NCI-H2196 (cell line): Measurements from ENCODE around the gene UNC13A.

Experiments
- DNase-seq: peaks from one replicate; lab custom pipeline; 2025; ENCODE audit not compliant: unreplicated experiment; lab: John Stamatoyannopoulos, UW

Gene UNC13A

DNA sequence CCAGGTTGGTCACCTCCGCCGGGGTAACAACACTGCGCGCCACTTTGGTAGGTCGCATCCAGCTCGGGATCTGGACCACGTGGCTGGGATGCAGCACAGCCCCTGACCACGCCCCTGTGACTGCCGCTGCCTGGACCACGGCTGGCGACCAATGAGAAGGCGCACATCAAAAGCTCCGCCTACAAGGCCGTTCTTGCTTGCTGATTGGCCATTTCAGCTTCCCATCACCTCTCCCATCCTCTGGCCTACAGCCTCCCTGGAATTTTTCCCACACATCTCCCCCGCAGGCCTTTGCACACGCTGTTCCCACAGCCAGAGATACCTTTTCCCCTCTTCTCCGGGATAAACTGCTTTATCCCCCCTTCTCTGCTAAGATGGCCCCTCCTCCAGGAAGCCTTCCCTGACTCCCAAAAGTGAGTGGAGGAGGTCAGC lies 18.6 kb upstream of the UNC13A start:
- no peak for DNase-seq

DNA sequence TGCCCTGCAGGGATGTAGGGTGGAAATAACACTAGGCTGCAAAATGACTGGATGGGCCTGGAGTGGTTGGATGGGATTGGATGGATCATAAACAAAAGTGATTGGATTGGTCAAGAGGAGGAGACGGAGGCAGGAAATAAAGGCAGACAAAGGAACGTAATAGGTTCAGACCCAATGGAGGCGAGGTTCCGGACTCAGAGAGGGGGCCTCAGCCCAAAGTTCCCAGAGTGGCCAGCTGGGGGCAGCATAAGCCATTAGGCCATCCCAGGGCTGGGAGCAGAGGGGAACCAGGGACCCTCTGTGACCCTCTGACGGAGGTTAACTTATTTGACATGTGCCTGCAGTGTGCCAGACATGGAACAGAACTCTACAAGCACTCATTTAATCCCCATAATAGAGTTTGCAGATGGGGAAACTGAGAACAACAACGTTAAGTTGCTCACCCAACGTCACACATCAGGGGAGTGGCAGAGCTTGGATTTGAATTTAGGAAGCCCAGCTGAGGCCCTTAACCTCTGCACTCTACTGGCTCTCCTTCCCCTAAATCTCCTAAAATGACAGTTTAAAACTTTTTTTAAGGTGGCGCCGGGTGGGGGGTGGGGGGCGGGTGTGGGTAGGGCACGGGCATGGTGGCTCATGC lies 15.8 kb upstream of the UNC13A start:
- DNase-seq, result peak; percentile 23

DNA sequence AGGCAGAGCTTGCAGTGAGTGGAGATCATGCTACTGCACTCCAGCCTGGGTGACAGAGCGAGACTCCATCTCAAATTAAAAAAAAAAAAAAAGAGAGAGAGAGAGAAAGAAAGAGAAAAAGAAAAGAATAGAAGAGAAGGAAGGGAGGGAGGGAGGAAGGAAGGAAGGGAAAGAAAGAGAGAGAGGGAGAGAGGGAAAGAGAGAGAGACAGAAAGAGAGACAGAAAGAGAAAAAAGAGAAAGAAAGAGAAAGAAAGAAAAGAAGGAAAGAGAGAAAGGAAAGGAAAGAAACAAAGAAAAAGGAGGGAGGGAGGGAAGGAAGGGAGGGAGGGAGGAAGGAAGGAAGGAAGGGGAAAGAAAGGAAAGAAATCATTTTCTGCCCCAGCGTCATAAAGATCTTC lies 7.0 kb upstream of the UNC13A start:
- no peak for DNase-seq

DNA sequence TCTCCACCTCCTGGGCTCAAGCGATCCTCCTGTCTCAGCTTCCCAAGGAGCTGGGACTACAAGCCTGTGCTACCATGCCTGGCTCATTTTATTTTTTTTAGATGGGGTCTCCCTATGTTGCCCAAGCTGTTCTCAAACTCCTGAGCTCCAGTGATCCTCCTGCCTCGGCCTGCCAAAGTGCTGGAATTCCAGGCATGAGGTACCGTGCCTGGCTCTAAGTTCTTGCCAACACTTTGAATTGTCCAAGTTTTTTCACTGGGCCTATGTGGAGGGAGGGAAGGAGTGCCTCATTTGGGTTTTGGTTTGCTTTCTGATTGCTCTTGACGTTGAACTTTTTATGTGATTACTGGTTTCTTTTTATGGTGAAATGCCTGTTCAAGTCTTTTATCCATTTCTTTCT lies 4.4 kb upstream of the UNC13A start:
- no peak for DNase-seq

DNA sequence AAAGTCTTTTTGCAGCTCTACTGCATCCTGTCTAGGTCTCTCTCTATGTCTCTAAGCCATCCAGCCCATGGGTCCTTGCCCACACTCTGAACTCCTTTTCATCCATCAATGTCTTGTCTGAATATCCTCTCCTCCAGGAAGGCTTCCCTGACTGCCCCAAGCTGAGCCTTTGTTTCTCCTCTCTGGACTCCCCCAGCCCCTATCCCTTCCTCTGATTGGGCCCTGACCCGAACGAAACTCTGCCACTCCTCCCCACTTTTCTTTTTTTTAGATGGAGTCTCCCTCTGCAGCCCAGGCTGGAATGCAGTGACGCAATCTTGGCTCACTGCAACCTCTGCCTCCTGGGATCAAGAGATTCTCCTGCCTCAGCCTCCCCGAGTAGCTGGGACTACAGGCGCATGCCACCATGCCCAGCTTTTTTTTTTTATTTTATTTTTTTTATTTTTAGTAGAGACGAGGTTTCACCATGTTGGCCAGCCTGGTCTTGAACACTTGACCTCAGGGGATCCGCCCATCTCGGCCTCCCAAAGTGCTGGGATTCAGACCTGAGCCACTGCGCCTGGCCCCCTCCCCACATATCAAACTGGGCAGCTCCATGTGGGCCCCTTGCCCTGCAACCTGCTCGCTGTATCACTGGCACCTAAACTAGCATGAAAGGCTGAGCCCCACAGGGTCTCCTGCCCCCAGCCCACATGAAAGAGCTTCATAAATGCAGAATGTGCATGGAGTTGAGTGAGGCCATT lies 870 bp upstream of the UNC13A start:
- no peak for DNase-seq

DNA sequence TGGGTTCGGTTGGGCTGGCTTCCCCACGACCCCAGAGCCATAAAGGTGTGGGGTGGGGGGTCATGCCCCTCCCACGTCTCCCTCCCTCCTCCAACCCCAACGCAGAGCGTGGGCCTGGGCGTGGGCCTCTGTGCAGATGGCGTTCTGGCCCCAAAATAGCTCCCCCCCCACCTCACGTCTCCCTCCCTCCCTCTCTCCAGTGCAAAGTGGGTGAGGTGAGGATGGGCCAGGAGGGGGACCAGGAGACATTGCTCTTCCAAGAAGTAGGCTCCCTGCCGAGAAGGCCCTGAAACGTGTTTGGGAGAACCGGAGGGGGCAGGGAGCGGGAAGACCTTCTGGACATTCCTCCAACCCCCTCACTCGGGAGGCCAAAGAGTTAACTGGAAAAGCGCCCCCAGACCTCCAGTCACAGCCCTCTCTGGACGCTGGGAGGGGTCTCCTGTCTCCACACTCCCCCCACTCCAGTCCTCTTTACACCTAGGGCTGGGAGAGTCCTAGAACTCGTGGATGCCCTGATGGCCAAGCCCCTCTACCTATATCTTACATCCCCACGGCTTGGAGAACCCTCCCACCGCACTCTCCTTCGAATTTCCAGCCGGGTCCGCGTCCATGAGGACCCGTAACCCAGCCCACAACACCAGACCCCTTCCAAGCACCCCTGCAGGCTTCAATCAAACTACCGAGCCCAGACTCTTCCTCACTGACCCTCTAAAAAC lies 855 bp downstream of the UNC13A start:
- no peak for DNase-seq

DNA sequence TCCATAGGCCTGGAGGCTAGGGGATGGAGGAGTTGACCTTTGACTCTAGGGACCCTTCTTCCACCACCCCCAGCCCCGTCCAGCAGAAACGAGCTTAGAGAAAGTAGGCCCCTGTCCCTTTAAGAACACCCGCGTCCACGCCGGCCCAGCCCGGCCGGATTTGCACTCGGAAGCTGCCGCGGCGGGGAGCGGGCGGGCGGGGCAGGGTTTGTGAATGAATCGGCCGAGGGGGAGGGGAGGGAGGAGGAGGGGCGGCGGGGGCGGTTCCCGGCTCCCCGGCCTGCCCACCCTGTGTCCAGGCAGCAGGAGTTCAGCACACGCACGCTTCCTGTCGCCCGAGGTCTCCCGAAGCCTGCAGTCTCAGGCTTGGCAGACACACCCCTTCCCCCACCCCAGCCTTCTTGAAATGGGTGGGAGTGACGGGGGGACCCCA lies 1.5 kb downstream of the UNC13A start:
- peak; percentile 74 for DNase-seq

DNA sequence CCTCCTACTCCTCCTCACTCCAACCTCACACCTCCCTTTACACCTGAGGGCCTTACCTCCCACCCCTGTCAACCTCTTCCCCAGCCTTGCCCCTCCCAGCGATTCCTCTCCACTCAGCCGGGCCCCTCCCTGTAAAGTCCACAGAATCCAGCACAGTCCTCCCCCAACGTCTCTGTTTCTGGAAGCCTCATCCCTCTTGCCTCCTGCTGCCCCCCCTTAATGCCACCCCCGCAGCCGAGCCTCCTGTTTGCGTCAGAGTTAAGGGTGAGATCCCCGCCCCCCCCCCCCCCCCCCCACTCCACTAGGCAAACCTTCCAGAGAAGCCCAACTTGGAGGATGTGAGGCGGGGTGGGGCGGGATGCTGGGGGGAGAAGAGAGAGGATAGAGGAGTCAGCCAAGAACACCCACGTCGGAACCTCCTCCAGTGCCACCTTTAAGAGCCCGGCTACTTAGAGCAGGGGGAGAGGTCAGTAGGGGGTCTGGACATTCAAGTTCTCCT lies 2.1 kb downstream of the UNC13A start:
- no peak for DNase-seq

DNA sequence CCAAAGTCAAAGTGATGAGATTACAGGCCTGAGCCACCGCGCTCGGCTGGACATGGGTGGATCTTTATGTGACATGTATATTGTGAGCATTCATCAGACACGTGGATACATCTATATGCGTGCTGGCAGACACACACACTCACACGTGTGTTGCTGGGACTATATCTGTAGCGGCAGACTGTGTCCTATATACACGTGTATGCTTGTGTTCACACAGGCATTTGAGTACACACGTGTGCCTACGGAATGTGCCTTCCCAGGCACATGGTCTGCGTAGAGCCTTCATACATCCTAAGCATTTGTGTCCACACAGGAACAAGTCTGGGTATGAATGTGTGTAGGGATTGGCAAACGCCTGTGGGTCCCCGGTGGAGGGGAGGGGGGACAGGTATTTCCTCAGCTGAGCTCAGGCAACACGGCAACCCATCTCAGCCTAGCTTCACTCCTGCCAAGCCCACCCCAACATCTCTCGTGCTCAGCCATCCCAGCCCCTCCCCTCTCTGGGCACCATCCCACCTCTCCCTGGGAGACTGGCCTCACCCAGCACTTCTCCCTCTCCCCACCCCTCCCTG lies 2.6 kb downstream of the UNC13A start:
- no peak for DNase-seq

DNA sequence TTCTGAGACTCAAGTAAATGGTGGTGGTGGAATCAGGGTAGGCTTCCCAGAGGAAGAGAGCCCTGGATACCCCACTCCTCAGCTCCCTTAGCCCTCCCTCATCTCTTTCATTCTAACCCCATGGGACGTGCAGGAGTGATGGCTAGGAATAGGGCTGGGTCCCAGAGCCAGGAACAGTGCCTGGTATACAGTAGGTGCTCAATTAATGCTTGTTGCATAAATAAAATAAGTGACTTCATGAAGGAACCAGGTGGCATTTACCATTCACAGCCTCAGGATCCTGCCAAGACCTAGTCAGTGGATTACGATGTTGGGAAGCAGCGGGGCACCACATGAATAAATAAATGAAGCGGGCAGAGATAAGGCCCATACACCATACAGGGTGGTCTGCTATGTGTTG lies 3.9 kb downstream of the UNC13A start:
- DNase-seq, result no peak

DNA sequence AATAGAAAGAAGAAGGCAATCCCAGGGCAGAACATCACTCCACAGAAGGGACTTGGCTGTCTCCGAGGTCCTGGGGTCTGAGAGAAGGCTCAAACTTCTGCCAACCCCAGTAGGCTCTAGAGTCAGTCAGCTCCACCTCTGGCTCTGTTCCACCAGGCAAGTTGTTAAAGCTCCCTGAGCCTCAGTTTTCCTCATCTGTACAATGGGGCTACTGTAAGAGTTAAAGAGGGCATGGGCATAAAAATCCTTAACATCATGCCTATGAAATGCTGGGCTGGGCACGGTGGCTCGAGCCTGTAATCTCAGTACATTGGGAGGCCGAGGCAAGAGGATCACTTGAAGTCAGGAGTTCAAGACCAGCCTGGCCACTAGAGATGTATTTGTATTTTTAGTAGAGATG lies 5.1 kb downstream of the UNC13A start:
- DNase-seq, result no peak

DNA sequence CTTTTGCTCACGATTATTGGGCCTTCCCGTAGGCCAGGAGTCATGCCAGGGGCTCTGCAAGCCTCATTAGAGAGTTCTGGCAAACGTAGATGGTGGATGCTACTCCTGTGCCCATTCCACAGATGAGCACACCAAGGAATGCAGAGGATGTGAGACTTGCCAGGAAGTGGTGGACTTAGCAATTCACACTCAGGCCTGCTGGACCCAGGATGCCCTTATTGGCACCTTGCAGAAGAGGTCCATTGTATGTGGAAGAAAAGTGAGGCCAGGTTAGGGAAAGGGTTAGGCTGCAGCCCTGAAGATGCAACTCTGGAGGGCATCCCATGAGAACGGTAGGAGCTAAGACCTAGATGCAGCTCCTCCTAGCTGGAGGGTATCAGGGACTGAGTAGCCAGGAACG lies 5.9 kb downstream of the UNC13A start:
- no peak for DNase-seq

DNA sequence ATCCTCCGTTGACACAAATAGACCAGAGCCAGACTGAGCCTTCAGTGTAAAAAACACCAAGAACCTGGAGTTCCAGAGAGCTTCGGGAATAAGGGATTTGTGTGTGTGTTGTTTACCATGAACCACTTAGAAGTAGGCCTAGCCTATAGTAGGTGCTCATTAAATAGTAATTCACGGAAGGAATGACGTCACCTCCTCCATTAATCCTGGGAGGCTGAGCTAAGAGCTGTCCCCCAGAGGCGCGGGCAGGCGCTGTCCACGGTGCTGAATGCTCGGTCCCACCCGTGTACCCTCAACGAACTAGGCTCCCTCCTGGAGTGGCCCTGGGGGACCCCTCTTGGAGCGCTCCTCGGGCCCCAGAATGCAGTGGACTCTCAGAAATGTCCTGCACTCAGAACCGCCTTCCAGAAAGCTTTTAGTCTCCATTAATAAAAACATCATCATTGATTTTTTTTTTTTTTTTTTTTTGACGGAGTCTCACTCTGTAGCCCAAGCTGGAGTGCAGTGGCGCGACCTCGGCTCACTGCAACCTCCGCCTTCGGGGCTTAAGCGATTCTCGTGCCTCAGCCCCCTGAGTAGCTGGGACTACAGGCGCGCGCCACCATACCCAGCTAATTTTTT lies 6.5 kb downstream of the UNC13A start:
- no peak for DNase-seq

DNA sequence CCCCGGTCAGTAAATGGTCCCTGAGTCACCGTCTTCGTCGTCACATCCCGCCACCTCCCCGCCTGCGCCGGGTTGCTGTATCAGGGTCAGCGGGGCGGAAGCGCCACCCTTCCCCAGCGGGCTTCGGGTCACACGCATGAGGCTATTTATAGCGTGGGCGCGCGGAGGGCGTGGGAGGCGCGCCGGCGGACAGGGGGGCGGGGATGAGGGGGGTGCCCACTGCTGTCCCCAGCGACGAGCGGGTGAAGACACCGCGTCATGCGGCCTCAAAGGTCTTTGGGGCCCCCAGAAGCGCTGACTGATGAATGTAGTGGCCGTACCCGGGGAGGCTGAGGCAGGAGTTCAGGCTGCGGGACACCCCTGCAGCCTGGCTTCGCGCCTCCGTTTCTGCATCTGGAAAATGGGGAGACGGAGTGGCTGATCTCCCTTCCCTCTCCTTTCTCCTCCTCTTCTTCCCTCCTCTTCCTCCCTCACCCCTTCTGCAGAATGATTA lies 7.9 kb downstream of the UNC13A start:
- DNase-seq, result no peak

DNA sequence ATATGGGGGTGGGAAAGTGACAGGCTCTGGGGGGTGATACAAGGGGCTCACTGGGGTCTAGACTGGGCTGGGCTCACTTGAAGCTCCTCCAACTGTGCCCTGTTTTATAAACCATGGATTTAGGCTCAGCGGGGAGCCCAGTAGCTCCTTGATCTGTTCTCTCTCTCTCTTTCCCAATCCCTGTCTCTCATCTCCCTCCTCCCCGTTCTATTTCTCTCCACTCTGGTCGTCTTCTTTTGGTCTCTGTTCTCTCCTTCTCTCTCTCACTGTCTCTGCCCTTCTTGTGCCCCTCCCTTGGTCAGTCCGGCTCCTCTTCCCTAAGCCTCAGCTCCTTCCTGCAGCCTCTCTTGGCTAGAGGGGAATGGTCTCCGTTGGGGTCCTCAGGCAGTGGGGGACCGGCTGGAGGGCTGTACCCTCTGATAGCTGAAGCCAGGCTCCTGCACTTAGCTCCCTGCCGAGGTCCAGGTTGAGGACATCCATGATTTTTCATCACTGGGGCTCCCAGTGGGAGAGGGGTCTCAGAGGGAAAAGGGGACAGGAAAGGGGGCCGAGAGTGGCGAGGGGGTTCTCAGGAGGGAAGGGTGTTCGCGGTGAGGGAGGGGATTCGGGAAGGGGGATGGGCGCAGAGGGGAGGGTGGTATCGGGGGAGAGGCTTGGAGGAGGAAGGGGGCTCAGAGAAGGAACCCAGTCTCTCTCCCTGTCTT lies 8.5 kb downstream of the UNC13A start:
- DNase-seq, result no peak

DNA sequence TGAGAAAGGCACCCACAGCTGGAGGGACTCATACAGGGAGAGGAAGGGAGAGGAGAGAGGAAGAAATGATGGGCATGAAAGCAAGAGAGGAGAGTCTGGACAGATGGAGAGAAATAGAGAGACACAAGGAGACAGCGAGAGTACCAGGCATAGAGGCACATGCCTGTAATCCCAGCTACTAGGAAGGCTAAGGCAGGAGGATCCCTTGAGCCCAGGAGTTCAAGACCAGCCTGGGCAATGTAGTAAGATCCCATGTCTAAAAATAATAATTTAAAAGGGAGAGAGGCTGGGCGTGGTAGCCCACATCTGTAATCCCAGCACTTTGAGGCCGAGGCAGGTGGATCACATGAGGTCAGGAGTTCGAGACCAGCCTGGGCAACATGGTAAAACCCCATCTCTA lies 9.3 kb downstream of the UNC13A start:
- no peak for DNase-seq

DNA sequence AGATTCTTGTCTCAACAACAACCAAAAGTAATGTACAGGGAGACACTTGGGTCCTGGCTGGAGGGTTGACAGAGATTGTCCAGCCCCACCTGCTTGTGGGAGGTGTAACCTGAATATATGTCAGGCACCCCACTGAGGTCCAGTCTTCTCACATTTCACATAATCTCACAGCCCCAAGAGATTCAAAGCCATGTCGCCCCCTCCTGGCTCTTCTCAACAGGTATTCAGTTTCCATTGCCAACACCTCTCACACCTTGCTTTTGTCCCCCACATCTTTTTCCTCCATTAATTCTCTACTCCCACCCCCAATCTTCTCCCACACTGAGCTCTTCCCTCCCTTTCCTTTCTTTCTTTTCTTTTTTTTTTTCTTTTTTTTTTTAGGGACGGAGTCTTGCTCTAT lies 11.2 kb downstream of the UNC13A start:
- DNase-seq, result no peak

DNA sequence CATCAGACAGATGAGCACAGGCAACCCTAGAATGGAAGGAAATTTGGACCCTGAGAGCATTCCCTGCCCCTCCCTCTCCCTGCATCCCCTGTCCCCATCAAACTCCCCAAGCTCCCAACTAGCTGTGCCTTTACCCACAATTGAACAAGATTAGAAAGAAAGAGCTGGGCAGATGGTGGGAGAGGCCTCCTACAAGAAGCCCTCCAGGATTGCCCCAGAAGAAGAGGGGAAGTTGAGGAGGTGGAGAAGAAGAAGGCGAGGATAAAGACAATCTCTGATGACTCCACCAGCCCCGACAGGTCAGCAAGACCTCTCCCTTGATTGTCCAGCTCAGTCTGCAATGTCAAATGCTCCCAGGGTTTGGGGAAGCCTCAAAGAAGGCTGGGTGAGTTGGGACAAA lies 11.9 kb downstream of the UNC13A start:
- no peak for DNase-seq

DNA sequence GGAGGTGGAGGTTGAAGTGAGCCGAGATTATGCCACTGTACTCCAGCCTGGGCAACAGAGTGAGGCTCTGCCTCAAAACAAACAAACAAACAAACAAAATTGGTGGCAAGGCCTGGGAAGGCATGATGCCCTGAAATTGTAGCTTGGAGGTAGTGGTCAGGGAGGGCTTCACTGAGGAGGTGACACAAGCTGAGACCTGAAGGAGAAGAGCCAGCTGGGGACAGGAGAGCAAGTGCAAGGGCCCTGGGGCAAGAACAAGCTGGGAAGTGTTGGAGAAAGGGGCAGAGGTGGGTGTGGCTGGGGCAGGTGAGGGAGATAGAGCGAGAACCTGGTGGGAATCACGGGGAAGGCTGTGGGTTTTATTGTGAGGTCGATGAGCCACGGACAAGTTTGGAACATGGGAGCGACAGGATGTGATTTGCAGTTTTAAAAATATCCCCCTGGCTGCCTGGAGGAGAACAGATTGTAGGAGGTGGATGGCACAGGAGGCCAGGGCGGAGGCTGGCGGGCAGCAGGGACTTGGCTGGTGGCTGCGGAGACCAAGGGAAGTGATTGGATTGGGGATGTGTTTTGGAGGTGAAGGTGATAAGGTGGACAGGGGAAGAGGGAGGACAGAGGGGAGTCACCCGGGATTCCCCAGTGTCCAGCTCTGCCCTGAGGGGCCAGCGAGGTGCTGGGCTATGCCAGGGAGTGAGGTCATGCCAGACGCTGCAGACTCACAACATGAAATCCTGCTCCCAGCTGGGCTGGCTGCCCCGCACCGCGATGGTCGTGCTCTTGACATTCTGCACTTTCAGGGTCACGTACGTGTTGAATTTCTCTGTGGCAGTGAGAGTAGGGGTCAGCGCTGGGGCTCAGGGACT lies 14.0 kb downstream of the UNC13A start:
- no peak for DNase-seq

DNA sequence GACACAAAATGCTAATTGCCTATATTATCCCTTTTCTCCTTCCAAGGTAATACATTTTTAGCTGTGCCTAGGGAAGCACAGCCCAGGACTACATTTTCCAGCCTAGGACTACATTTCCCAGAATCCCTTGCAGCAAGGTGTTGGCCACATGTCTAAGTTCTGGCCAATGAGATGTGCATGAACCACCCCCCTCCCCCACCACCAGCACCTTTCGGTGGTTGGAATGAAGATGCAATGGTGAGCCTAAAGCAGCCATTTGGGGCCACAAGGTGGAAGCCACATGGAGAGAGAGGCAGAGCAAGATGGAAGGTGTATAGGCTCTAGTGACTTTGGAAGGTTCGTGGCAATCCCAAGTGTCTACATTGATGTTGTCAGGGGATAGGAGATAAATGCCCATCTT lies 16.2 kb downstream of the UNC13A start:
- peak; percentile 59 for DNase-seq
